Stimulated activated CD4-positive, alpha-beta T cell treated with anti-CD3 and anti-CD28 coated beads, Interleukin-4, amount 100 ng/mL, for 48 hours (primary cell): ENCODE data around the gene VGLL2.
"Not testable (repeated sequence)": the region's sequence is repeated elsewhere in the genome, so short reads cannot be mapped to it uniquely, and the experiment has no call there.

ENCODE experiments used
- DNase-seq, 2 donors: peaks; one replicate each; pipeline ENCODE4 v3.0.0-alpha.2; 2020; ENCODE audit warnings: low read depth in 2 of 2

VGLL2 gene

GRCh38 chr6:117265410-117266256 lies at the start of gene VGLL2:
Gene VGLL2, plus strand, starts transcription at chr6:117265558. Its CDS starts 206 bp downstream, at chr6:117265764.
- DNase-seq = no peak

GRCh38 chr6:117222861-117223260 lies 42.5 kb upstream of the VGLL2 start:
- DNase-seq = no peak

- DNase-seq = no peak
Observed at GRCh38 chr6:117226778-117227177, 38.6 kb upstream of the VGLL2 start.

GRCh38 chr6:117227245-117227962 lies 38.0 kb upstream of the VGLL2 start:
- DNase-seq = no peak

GRCh38 chr6:117228202-117228601 lies 37.2 kb upstream of the VGLL2 start:
- no peak for DNase-seq

- no peak for DNase-seq
Observed at GRCh38 chr6:117229870-117230269, 35.5 kb upstream of the VGLL2 start.

- DNase-seq = no peak
Observed at GRCh38 chr6:117231466-117231865, 33.9 kb upstream of the VGLL2 start.

GRCh38 chr6:117232196-117232595 lies 33.2 kb upstream of the VGLL2 start:
- DNase-seq = no peak

GRCh38 chr6:117233145-117233544 lies 32.2 kb upstream of the VGLL2 start:
- no peak for DNase-seq

- DNase-seq = no peak
Observed at GRCh38 chr6:117237561-117237960, 27.8 kb upstream of the VGLL2 start.

- not testable (repeated sequence) for DNase-seq
Observed at GRCh38 chr6:117244571-117244970, 20.8 kb upstream of the VGLL2 start.

- not testable (repeated sequence) for DNase-seq
Observed at GRCh38 chr6:117244979-117245378, 20.4 kb upstream of the VGLL2 start.

GRCh38 chr6:117253785-117254184 lies 11.6 kb upstream of the VGLL2 start:
- no peak for DNase-seq

- DNase-seq = no peak
Observed at GRCh38 chr6:117262799-117263198, 2.6 kb upstream of the VGLL2 start.

GRCh38 chr6:117263353-117263927 lies 1.9 kb upstream of the VGLL2 start:
- DNase-seq = no peak

GRCh38 chr6:117264369-117264691 lies 1.0 kb upstream of the VGLL2 start:
- no peak for DNase-seq

GRCh38 chr6:117264692-117265409 lies 507 bp upstream of the VGLL2 start:
- DNase-seq = no peak

GRCh38 chr6:117266257-117267053 lies 1.1 kb downstream of the VGLL2 start:
- DNase-seq = no peak

GRCh38 chr6:117267054-117267347 lies 1.6 kb downstream of the VGLL2 start:
- no peak for DNase-seq

- no peak for DNase-seq
Observed at GRCh38 chr6:117267766-117268534, 2.6 kb downstream of the VGLL2 start.

- no peak for DNase-seq
Observed at GRCh38 chr6:117268924-117269323, 3.6 kb downstream of the VGLL2 start.
